IgD-negative memory B cell (primary cell): ENCODE data around the gene ASCC2. TPM values are rescaled to one million over a fixed set of nuclear protein-coding genes. Genes with fewer than 3 reads are reported as not detected.
"Not testable (repeated sequence)": the region's sequence is repeated elsewhere in the genome, so short reads cannot be mapped to it uniquely, and the experiment has no call there.

Experiments
- H3K27ac Mint-ChIP-seq, 3 donors: one replicate each; pipeline ENCODE4 v1.8.0; 2020 to 2022; ENCODE audit warnings: mild to moderate bottlenecking in 3 of 3, mixed read lengths in 3 of 3, moderate library complexity in 1 of 3
- H3K27me3 Mint-ChIP-seq: one replicate; pipeline ENCODE4 v1.8.0; 2021; ENCODE audit warnings: mixed read lengths
- H3K36me3 Mint-ChIP-seq: one replicate; pipeline ENCODE4 v1.8.0; 2020; ENCODE audit warnings: mild to moderate bottlenecking, mixed read lengths
- H3K4me1 Mint-ChIP-seq, 3 donors: one replicate each; pipeline ENCODE4 v1.8.0; 2020 to 2022; ENCODE audit warnings: mixed read lengths in 3 of 3, mild to moderate bottlenecking in 1 of 3
- H3K4me3 Mint-ChIP-seq, 4 donors: one replicate each; pipeline ENCODE4 v1.8.0; 2020 to 2022; ENCODE audit warnings: mild to moderate bottlenecking in 4 of 4, mixed read lengths in 4 of 4, moderate library complexity in 3 of 4
- H3K9me3 Mint-ChIP-seq, 3 donors: one replicate each; pipeline ENCODE4 v1.8.0; 2020 to 2021; ENCODE audit warnings: mixed read lengths in 3 of 3, mild to moderate bottlenecking in 1 of 3
- polyA plus RNA-seq: library from polyadenylated mRNA; unstranded; fragments of 300-500 nt; fragmentation: Illumina TruSeq; gene quantifications from one replicate; pipeline ENCODE4 v1.2.3, GENCODE V29; 2021

ASCC2 gene
- polyA plus RNA-seq, 1 donor from 2014 or later = 58.5 TPM

DNA sequence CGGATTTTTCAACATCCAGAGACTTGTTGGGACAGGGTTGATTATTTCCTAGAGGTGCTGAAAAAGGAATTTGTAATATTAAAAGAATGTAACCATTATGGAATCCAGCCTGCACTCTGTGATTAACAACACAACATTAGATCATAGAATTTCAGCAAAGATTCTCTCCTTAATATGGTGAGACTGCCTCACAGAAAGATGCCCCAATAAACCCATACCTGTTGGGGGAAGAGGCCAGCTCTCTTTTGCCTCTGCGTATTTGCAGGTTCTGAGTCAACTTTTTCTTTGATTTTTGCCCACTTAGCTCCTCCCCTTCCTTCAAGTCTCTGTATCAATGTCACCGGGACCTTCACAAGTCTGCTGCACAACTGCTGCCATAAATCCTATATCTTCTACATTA lies 32.5 kb upstream of the ASCC2 start:
- H3K27ac Mint-ChIP-seq = no peak overlapping the region

DNA sequence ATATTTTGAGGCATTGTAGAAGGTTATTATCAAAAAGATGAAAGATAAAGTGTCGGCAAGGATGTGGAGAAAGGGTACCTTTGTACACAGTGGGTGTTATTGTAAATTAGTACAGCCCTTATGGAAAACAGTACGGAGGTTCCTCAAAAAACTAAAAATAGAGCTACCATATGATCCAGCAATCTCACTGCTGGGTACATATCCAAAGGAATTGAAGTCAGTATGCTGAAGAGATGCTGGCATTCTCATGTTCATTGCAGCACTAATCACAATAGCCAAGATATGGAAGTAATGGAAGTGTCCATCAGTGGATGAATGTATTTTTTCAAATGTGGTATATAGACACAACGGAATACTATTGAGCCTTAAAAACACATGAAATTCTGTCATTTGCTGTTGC lies 29.8 kb upstream of the ASCC2 start:
- H3K4me1 Mint-ChIP-seq = peaks cover 0 to 1% (median 0%) of the 10 kb centered on the region in 3 donors
- H3K9me3 Mint-ChIP-seq = no peaks in the 10 kb centered on the region
- H3K36me3 Mint-ChIP-seq = peaks cover 2% of the 10 kb centered on the region
- peaks cover 4% of the 10 kb centered on the region for H3K27me3 Mint-ChIP-seq
- H3K4me3 Mint-ChIP-seq = no peak overlapping the region
- H3K27ac Mint-ChIP-seq = no peak overlapping the region

More for the DNA sequence above, 32.5 kb upstream of the ASCC2 start:
- Mint-ChIP-seq H3K36me3 (peaks cover 2% of the 10 kb centered on the region), H3K9me3 (no peaks in the 10 kb centered on the region), H3K4me1 (peaks cover 0 to 3% (median 1%) of the 10 kb centered on the region in 3 donors), H3K27me3 (peaks cover 4% of the 10 kb centered on the region), H3K4me3 (no peak overlapping the region)

DNA sequence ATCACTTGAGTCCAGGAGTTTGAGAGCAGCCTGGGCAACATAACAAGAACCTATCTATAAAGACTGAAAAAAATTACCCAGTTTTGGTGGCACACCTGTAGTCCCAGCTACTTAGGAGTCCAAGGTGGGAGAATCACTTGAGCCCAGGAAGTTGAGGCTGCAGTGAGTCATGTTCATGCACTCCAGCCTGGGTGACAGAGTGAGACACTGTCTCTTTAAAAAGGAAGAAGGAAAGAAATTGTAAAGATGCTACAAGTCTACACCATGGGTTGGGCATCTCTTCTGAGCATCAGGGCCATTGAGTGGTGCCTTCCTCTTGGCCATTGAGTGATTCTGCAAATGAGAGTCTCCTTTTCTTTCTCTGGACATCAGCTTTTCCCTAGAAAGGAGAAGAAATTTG lies 29.2 kb upstream of the ASCC2 start:
- no peaks in the 10 kb centered on the region for H3K9me3 Mint-ChIP-seq
- peaks cover 4% of the 10 kb centered on the region for H3K27me3 Mint-ChIP-seq
- H3K27ac Mint-ChIP-seq = no peak overlapping the region
- H3K4me3 Mint-ChIP-seq = no peak overlapping the region
- peaks cover 2% of the 10 kb centered on the region for H3K36me3 Mint-ChIP-seq
- peaks cover 0 to 1% (median 0%) of the 10 kb centered on the region in 3 donors for H3K4me1 Mint-ChIP-seq

DNA sequence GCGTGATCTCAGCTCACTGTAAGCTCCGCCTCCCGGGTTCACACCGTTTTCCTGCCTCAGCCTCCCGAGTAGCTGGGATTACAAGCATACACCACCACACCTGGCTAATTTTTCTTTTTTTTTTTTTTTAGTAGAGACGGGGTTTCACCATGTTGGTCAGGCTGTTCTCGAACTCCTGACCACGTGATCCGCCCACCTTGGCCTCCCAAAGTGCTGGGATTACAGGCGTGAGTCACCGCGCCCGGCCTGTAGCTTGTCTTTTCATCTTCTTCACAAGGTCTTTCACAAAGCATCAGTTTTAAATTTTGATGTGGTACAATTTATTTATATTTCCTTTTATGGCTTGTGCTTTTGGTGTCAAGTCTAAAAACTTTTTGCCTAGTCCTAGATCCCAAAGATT lies 27.5 kb upstream of the ASCC2 start:
- H3K27me3 Mint-ChIP-seq, H3K4me1 Mint-ChIP-seq, H3K36me3 Mint-ChIP-seq, H3K9me3 Mint-ChIP-seq, H3K27ac Mint-ChIP-seq, H3K4me3 Mint-ChIP-seq: not testable (repeated sequence)

DNA sequence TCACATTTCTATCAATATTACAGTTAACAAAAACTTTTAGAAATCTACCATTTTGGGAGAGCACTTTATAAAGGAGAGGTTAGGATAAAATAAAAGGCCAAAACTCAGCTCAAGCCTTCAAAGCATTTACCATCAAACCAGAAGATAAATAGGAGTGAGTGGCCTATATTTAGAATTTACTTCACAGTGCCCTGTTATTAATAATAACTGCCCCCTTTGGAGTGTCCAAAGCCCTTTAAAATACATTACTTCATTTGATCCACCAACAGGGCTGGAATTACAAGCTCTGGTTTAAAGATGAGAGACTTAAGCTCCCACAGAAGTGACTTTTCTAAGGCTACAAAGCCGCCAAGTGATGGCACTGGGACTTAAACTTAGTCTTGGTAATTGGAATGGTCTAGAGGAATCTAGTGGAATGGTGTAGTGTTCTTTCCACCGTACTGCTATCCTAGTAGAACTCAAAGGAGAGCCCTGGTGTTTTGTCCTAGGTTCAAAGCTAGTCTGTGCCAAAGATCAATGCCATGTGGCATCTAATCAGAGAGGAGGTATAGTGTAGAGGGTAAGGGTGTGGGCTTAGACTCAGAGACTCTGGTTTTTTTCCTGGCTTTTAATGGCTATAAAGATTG lies 23.7 kb upstream of the ASCC2 start:
- no peaks in the 10 kb centered on the region for H3K9me3 Mint-ChIP-seq
- no peaks in the 10 kb centered on the region for H3K4me1 Mint-ChIP-seq
- no peaks in the 10 kb centered on the region for H3K36me3 Mint-ChIP-seq
- H3K4me3 Mint-ChIP-seq = no peak overlapping the region
- no peak overlapping the region for H3K27ac Mint-ChIP-seq
- H3K27me3 Mint-ChIP-seq = no peaks in the 10 kb centered on the region

DNA sequence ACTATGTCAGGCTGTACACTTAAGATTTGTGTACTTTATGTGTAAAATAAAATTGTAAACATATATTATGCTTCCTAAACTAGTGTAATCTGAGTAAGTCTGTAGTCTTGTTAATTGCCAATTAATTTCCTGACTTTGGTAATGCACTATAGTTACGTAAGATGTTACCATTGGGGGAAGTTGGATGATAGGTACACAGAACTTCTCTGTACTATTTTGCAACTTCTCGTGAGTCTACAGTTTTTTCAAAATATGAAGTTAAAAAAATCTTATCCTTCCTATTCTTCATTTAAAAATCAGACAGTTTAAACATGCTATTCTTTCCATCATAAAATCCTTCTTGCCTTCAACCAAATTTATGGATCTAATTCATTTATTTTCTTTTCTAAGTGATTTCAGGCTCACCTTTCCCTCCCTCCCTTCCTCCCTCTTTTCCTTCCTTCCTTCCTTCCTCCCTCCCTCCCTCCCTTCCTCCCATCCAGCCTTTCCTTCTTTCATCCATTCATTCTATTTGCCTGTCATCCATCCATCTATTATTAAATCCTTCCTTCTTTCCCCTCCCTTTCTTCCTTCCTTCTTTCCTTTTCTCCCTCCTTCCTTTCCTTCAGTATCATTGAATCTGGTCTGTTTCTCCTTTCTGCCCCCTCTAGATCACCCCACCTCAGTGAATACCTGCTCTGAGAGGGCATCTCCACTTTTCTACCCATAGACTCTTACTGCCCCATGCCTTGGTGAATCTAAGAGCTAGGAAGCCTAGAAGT lies 22.1 kb upstream of the ASCC2 start:
- no peaks in the 10 kb centered on the region for H3K27me3 Mint-ChIP-seq

DNA sequence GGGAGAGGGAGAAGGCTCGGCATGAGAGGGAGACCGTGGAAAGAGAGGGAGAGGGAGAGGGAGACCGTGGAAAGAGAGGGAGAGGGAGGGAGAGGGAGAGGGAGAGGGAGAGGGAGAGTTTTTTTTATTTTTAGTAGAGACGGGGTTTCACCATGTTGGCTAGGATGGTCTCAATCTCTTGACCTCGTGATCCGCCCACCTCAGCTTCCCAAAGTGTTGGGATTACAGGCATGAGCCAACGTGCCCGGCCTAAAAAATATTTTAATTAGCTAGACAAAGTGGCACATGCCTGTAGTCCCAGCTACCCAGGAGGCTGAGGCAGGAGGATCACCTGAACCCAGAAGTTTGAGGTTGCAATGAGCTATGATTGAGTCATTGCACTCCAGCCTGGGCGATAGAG lies 21.0 kb upstream of the ASCC2 start:
- not testable (repeated sequence) for H3K27ac Mint-ChIP-seq, H3K27me3 Mint-ChIP-seq, H3K4me1 Mint-ChIP-seq, H3K36me3 Mint-ChIP-seq, H3K4me3 Mint-ChIP-seq, H3K9me3 Mint-ChIP-seq

More for the DNA sequence above, 22.1 kb upstream of the ASCC2 start:
- Mint-ChIP-seq H3K4me1 (no peaks in the 10 kb centered on the region), H3K9me3 (no peaks in the 10 kb centered on the region), H3K36me3 (no peaks in the 10 kb centered on the region), H3K27ac (no peak overlapping the region), H3K4me3 (no peak overlapping the region)

DNA sequence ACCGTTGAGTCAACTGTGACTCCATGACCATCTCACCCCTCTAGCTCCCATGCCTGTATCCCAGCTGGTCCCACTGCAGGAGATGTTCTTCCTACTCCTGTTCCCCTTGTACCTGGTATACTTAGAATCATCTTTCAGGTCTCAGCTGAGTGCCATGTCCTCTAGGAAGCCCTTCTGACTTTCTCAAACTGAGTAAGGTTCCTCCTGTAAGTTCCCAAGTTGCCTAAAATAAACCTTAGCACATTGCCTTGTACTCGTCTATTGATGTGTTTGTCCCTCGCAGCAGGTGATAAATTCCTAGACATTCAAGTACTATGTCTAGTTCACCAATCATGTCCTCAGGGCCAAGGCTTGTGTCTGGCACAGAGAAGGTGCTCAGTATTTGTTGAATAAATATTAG lies 18.4 kb upstream of the ASCC2 start:
- Mint-ChIP-seq H3K9me3 (no peaks in the 10 kb centered on the region), H3K4me3 (no peak overlapping the region), H3K4me1 (no peaks in the 10 kb centered on the region), H3K27ac (no peak overlapping the region), H3K36me3 (no peaks in the 10 kb centered on the region), H3K27me3 (no peaks in the 10 kb centered on the region)

DNA sequence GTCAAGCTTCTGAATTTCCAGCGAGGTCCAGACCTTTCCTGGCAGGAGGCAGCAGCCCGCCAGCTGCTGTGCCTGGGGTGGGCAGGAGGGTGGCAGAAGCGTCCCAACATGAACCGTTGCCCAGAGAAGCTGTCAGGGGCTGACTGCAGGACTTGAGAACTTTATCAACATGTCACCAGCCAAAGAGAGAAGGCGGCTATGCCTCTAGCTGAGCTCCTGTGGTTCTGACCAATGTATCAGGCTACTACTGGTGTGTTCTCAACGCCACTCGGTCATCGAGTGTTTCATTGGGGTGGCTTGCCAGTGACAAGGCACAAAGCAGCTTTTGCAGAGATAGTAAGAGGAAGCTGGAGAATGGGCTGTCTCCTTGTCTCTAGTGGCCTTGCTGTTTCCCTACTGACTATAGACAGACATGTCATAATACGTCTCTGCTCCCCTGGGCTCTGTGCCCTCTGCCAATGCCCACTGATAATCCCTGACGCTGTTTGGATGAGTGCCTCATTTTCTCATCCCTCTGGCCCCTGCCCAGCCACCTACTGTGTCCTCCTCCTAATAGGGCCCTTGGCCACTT lies 17.6 kb upstream of the ASCC2 start:
- Mint-ChIP-seq H3K4me3 (no peak overlapping the region), H3K27ac (no peak overlapping the region), H3K27me3 (no peaks in the 10 kb centered on the region), H3K4me1 (no peaks in the 10 kb centered on the region), H3K9me3 (no peaks in the 10 kb centered on the region), H3K36me3 (no peaks in the 10 kb centered on the region)

DNA sequence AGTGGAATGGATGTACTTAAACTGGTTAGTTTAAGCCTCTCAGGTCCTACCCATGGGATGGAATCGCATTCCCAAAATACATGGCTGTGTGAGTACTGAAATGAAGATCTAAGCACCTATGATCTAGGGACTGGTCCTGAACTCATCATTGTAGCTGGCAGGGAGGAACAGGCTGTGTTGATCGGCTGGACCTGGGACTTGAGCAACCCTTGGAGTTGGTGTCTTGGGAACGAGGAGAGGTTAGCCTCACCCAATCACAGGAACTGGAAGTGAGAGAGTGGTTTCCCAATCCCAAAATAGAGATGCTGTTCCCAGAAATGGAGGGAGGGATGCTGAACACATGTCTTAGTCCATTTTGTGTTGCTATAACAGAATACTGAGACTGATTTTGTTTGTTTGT lies 16.4 kb upstream of the ASCC2 start:
- Mint-ChIP-seq H3K9me3 (no peaks in the 10 kb centered on the region), H3K27me3 (peaks cover 2% of the 10 kb centered on the region), H3K4me3 (no peak overlapping the region), H3K36me3 (no peaks in the 10 kb centered on the region), H3K4me1 (no peaks in the 10 kb centered on the region), H3K27ac (no peak overlapping the region)

DNA sequence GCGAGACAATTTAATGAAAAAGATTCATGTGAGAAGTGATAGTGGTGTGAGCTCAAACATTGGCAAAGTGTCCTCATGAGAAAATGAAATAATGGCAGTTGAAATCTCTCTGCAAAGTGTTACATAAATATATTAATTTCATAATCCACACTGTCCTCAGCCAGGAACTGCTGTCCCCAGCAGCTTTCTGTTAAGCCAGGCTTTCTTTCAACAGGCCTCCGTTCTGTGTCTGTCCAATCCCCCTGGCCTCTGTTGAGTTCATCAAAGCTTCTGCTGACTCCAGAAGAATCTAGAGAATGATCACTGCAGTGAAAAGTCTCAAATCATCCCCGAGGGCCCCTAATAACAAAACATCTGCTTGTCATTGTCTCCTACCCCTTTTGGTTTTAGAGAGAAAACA lies 10.0 kb upstream of the ASCC2 start:
- Mint-ChIP-seq H3K9me3 (peaks cover 0 to 2% (median 0%) of the 10 kb centered on the region in 3 donors), H3K4me1 (no peaks in the 10 kb centered on the region), H3K27ac (peak overlapping the region in 1 of 3 donors; percentile 41), H3K4me3 (no peak overlapping the region), H3K27me3 (peaks cover 6% of the 10 kb centered on the region), H3K36me3 (no peaks in the 10 kb centered on the region)

DNA sequence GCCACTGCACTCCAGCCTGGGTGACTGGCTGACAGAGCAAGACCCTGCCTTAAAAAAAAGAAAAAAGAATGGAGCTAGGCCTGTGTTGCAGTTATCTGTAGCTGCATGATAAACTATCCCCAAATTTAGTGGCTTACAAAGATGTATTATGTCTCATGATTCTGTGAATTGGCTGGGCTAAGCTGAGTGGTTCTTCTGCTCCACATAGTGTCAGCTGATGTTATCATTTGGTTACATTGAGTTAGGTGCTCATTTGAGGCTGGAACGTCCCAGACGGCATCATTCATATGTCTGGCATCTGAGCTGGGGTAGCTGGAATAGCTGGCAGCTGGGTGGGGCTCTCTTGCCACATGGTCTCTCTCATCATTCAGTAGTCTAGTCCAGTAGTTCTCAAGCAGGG lies 8.2 kb upstream of the ASCC2 start:
- H3K36me3 Mint-ChIP-seq = no peaks in the 10 kb centered on the region
- no peaks in the 10 kb centered on the region for H3K4me1 Mint-ChIP-seq
- H3K9me3 Mint-ChIP-seq = peaks cover 0 to 2% (median 0%) of the 10 kb centered on the region in 3 donors
- no peak overlapping the region for H3K4me3 Mint-ChIP-seq
- no peak overlapping the region for H3K27ac Mint-ChIP-seq
- H3K27me3 Mint-ChIP-seq = peaks cover 6% of the 10 kb centered on the region

DNA sequence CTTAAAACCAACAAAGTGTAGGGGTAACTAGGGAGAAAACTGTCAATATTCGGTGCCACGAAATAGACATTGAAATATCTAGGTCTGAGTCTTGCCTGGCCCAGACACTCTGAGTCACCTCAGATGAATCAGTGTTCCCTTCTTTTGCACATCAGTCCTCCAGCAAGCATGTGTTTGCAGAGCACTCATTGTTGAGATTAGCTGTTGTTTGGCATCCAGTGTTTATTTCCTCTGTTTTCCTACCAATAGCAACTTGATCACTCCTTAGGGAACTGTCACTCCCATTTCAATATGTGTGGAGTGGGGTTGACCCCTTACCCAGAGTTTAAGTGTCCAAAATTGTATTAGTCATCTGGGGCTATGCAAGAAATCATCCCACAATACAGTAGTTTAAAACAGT lies 4.7 kb upstream of the ASCC2 start:
- Mint-ChIP-seq H3K36me3 (peaks cover 2% of the 10 kb centered on the region), H3K27ac (no peak overlapping the region), H3K4me3 (no peak overlapping the region), H3K9me3 (peaks cover 0 to 2% (median 0%) of the 10 kb centered on the region in 3 donors), H3K4me1 (peaks cover 3 to 10% (median 7%) of the 10 kb centered on the region in 3 donors), H3K27me3 (no peaks in the 10 kb centered on the region)

DNA sequence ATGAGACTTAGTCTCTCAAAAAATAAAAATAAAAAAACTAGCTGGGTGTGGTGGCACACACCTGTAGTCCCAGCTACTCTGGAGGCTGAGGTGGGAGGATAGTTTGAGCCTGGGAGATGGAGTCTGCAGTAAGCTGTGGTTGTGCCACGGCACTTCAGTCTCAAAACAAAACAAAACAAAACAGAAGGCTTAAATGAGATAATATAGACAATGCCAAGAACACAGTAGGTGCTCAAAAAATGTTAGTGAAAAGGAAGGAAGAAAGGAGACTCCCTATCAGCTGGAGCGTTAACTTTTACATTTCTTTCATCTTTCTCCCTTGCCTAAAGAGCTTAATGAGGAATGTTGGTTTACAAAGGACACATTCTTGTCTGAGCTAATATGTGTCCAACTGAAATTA lies 4.1 kb upstream of the ASCC2 start:
- H3K9me3 Mint-ChIP-seq = peaks cover 0 to 2% (median 0%) of the 10 kb centered on the region in 3 donors
- H3K4me3 Mint-ChIP-seq = no peak overlapping the region
- no peak overlapping the region for H3K27ac Mint-ChIP-seq
- peaks cover 7 to 15% (median 10%) of the 10 kb centered on the region in 3 donors for H3K4me1 Mint-ChIP-seq
- peaks cover 2% of the 10 kb centered on the region for H3K36me3 Mint-ChIP-seq
- no peaks in the 10 kb centered on the region for H3K27me3 Mint-ChIP-seq

DNA sequence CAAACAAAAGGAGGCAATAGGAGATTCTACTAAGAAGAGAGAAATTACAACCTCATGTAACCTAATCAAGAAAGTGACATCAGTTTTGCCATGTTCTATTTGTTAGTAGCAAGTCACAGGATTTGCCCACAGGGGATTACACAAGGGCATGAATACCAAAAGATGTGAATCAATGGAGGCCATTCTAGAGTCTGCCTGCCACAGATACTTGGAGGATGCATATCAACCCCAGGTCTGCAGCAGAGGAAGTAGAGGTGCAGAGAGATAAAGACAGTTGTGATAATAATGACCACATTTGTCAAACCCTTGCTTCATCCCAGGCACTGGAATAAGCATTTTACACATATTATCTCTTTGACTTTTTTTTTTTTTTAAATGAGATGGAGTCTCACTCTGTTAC lies 2.4 kb upstream of the ASCC2 start:
- no peaks in the 10 kb centered on the region for H3K9me3 Mint-ChIP-seq
- H3K27me3 Mint-ChIP-seq = no peaks in the 10 kb centered on the region
- no peak overlapping the region for H3K4me3 Mint-ChIP-seq

DNA sequence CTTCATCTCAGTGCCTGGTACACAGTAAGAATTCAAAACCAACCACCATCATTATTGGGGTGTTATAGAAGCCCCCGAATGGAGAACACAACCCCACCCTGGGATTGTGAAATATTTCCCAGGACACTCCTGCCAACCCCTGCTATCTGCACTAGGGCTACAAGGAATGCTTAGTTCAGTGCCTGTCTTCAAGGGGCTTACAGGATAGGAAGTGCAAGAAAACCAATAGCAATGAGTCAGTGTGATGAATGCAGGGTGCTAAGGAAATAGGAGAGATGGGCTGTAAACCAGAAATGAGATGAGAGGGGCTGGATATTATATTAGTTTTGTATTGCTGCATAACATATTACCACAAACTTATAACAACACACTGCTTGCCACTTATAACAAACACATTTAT lies 965 bp upstream of the ASCC2 start:
- Mint-ChIP-seq H3K4me1 (peaks cover 17 to 28% (median 18%) of the 10 kb centered on the region in 3 donors), H3K27ac (peak overlapping the region; percentile 82 to 98 (median 86)), H3K4me3 (peak overlapping the region; percentile 89 to 98 (median 95)), H3K27me3 (no peaks in the 10 kb centered on the region), H3K9me3 (no peaks in the 10 kb centered on the region), H3K36me3 (peaks cover 7% of the 10 kb centered on the region)

More for the DNA sequence above, 2.4 kb upstream of the ASCC2 start:
- Mint-ChIP-seq H3K36me3 (peaks cover 6% of the 10 kb centered on the region), H3K4me1 (peaks cover 15 to 25% (median 15%) of the 10 kb centered on the region in 3 donors), H3K27ac (no peak overlapping the region)
